Measurements from ENCODE around the gene VGF.

The VGF gene

GRCh38 chr7:101185258-101185839 lies 20.0 kb upstream of the VGF start:
- DNase-seq = no peak

GRCh38 chr7:101180130-101180755 lies 14.9 kb upstream of the VGF start, which contains the start of gene NAT16:
TSS of gene NAT16 (minus strand) at chr7:101180293. CDS start at chr7:101174807, 5,486 bp downstream.
- no peak for DNase-seq

GRCh38 chr7:101179713-101180112 lies 14.3 kb upstream of the VGF start:
- DNase-seq = no peak

GRCh38 chr7:101179117-101179516 lies 13.7 kb upstream of the VGF start:
- DNase-seq = no peak

GRCh38 chr7:101177644-101178043 lies 12.3 kb upstream of the VGF start:
- DNase-seq = no peak

- DNase-seq = no peak
Measured at GRCh38 chr7:101175664-101176063, 10.3 kb upstream of the VGF start.

- DNase-seq = no peak
Measured at GRCh38 chr7:101174322-101174854, 9.0 kb upstream of the VGF start.

GRCh38 chr7:101173752-101174244 lies 8.4 kb upstream of the VGF start:
- DNase-seq = peak; percentile 48

GRCh38 chr7:101172854-101173751 lies 7.7 kb upstream of the VGF start:
- DNase-seq = no peak

- no peak for DNase-seq
Measured at GRCh38 chr7:101172005-101172853, 6.9 kb upstream of the VGF start.

- DNase-seq = no peak
Measured at GRCh38 chr7:101171442-101171837, 6.1 kb upstream of the VGF start.

GRCh38 chr7:101170617-101171441 lies 5.5 kb upstream of the VGF start:
- no peak for DNase-seq

- DNase-seq = peak; percentile 78
Measured at GRCh38 chr7:101169838-101170551, 4.6 kb upstream of the VGF start.

GRCh38 chr7:101169110-101169837 lies 3.9 kb upstream of the VGF start:
- no peak for DNase-seq

GRCh38 chr7:101168412-101169049 lies 3.2 kb upstream of the VGF start:
- DNase-seq = no peak

GRCh38 chr7:101167645-101168411 lies 2.5 kb upstream of the VGF start:
- no peak for DNase-seq

GRCh38 chr7:101166909-101167644 lies 1.7 kb upstream of the VGF start:
- DNase-seq = no peak

- DNase-seq = no peak
Measured at GRCh38 chr7:101166648-101166908, 1.2 kb upstream of the VGF start.

All from T-helper 9 cell (primary cell).